Measurements from ENCODE around the gene FBXO17. TPM values are rescaled to one million over a fixed set of nuclear protein-coding genes. Genes with fewer than 3 reads are reported as not detected.
"Not testable (repeated sequence)": the region's sequence is repeated elsewhere in the genome, so short reads cannot be mapped to it uniquely, and the experiment has no call there.

The FBXO17 gene
- total and polyA plus RNA-seq, 4 donors, result 7.7 to 20.8 (median 15.6) TPM

DNA sequence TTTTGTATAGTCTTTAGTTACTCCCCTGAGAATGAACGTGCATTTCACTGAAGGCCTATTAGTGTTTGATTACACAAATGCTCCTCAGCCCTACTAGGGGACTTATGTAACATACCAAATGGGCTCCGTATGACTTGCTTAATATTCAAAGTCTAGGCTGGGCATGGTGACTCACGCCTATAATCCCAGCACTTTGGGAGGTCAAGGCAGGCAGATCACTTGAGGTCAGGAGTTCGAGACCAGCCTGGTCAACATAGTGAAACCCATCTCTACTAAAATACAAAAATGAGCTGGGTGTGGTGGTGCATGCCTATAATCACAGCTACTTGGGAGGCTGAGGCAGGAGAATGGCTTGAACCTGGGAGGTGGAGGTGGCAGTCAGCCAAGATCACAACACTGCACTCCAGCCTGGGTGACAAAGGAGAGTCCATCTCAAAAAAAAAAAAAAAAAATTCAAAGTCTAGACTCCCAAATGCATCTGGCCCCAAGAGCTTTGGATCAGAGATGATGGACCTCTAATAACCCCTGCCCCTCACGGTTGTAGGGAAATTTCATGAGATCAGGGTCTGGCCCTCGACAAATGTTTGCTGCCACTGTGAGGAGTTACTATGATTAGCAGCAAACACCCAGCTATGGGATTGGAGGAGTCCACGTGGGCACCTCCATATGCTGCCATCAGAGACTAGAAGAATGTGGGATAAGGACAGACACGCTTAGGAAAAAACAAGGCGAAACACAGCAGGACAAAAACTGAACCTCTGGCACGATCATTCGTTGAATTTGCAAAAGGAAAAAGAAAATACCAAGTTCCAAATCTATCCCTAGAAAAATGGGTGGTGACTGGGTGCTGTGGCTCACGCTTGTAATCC, 4.6 kb downstream of the FBXO17 start:
- no peaks in the 10 kb centered on the region for H3K36me3 ChIP-seq (ENCODE audit: control insufficient read depth, insufficient read depth, low read length)
- H3K9me3 ChIP-seq (ENCODE audit: control insufficient read depth, insufficient read depth, low read length), result no peaks in the 10 kb centered on the region
- no peaks in the 10 kb centered on the region for H3K27me3 ChIP-seq (ENCODE audit: control insufficient read depth, insufficient read depth, low read length)
- no peak overlapping the region for H3K27ac ChIP-seq (ENCODE audit: low read depth, low read length)
- H3K4me1 ChIP-seq (ENCODE audit: control insufficient read depth, insufficient read depth, low read length), result peaks cover 7% of the 10 kb centered on the region
- 84% methylated on average over 11 of the region's 12 CpGs for WGBS (ENCODE audit: insufficient coverage)
- no peak overlapping the region for H3K4me3 ChIP-seq (ENCODE audit: low read depth, low read length)
- DNase-seq (ENCODE audit: low read depth in 4 of 6, low spot score in 6 of 6), result no peak

- not testable (repeated sequence) for DNase-seq (ENCODE audit: low read depth in 4 of 6, low spot score in 6 of 6); H3K27me3 ChIP-seq (ENCODE audit: control insufficient read depth, insufficient read depth, low read length); H3K27ac ChIP-seq (ENCODE audit: low read depth, low read length); H3K36me3 ChIP-seq (ENCODE audit: control insufficient read depth, insufficient read depth, low read length); H3K9me3 ChIP-seq (ENCODE audit: control insufficient read depth, insufficient read depth, low read length); H3K4me3 ChIP-seq (ENCODE audit: low read depth, low read length)
- WGBS (ENCODE audit: insufficient coverage), result 89% methylated on average over 1 of the region's 5 CpGs
- H3K4me1 ChIP-seq (ENCODE audit: control insufficient read depth, insufficient read depth, low read length), result peaks cover 12% of the 10 kb centered on the region
These were observed 9.4 kb downstream of the FBXO17 start for GRCh38 chr19:38966149-38966548.

GRCh38 chr19:38964738-38965137, 10.8 kb downstream of the FBXO17 start:
- no peaks in the 10 kb centered on the region for H3K36me3 ChIP-seq (ENCODE audit: control insufficient read depth, insufficient read depth, low read length)
- H3K9me3 ChIP-seq (ENCODE audit: control insufficient read depth, insufficient read depth, low read length), result no peaks in the 10 kb centered on the region
- H3K27ac ChIP-seq (ENCODE audit: low read depth, low read length), result no peak overlapping the region
- H3K4me1 ChIP-seq (ENCODE audit: control insufficient read depth, insufficient read depth, low read length), result peaks cover 12% of the 10 kb centered on the region
- DNase-seq (ENCODE audit: low read depth in 4 of 6, low spot score in 6 of 6), result no peak
- H3K27me3 ChIP-seq (ENCODE audit: control insufficient read depth, insufficient read depth, low read length), result no peaks in the 10 kb centered on the region
- no peak overlapping the region for H3K4me3 ChIP-seq (ENCODE audit: low read depth, low read length)
- no CpG with 5 or more reads among the region's 2 CpGs for WGBS (ENCODE audit: insufficient coverage)

GRCh38 chr19:38959618-38960017, 15.9 kb downstream of the FBXO17 start:
- peaks cover 12% of the 10 kb centered on the region for H3K4me1 ChIP-seq (ENCODE audit: control insufficient read depth, insufficient read depth, low read length)
- no peaks in the 10 kb centered on the region for H3K36me3 ChIP-seq (ENCODE audit: control insufficient read depth, insufficient read depth, low read length)
- no peak overlapping the region for H3K27ac ChIP-seq (ENCODE audit: low read depth, low read length)
- H3K9me3 ChIP-seq (ENCODE audit: control insufficient read depth, insufficient read depth, low read length), result no peaks in the 10 kb centered on the region
- no peaks in the 10 kb centered on the region for H3K27me3 ChIP-seq (ENCODE audit: control insufficient read depth, insufficient read depth, low read length)
- no peak overlapping the region for H3K4me3 ChIP-seq (ENCODE audit: low read depth, low read length)
- WGBS (ENCODE audit: insufficient coverage), result 100% methylated on average over 1 of the region's 5 CpGs
- DNase-seq (ENCODE audit: low read depth in 4 of 6, low spot score in 6 of 6), result no peak

DNA sequence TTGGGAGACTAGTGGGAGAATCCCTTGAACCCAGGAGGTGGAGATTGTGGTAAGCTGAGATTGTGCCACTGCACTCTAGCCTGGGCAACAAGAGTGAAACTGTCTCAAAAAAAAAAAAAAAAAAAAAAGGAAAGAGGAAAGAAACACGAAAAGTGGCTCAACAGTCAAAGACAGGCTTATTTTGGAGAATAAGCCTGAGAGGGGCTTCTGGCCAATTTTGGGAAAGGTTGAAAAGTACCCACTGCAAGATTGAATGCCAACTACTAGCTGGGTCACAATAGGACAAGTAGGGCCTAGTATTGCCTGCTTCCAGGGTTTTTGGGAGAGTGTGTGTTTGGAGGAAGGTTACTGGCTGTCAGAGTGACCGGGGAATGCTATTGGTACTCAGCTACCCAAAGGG, 17.2 kb downstream of the FBXO17 start:
- no peaks in the 10 kb centered on the region for H3K27me3 ChIP-seq (ENCODE audit: control insufficient read depth, insufficient read depth, low read length)
- WGBS (ENCODE audit: insufficient coverage), result no CpG with 5 or more reads among the region's 2 CpGs
- no peak for DNase-seq (ENCODE audit: low read depth in 4 of 6, low spot score in 6 of 6)
- no peak overlapping the region for H3K27ac ChIP-seq (ENCODE audit: low read depth, low read length)
- peaks cover 12% of the 10 kb centered on the region for H3K4me1 ChIP-seq (ENCODE audit: control insufficient read depth, insufficient read depth, low read length)
- H3K4me3 ChIP-seq (ENCODE audit: low read depth, low read length), result no peak overlapping the region
- H3K9me3 ChIP-seq (ENCODE audit: control insufficient read depth, insufficient read depth, low read length), result no peaks in the 10 kb centered on the region
- H3K36me3 ChIP-seq (ENCODE audit: control insufficient read depth, insufficient read depth, low read length), result no peaks in the 10 kb centered on the region

GRCh38 chr19:38956264-38956663, 19.3 kb downstream of the FBXO17 start:
- H3K4me1 ChIP-seq (ENCODE audit: control insufficient read depth, insufficient read depth, low read length), result no peaks in the 10 kb centered on the region
- 63% methylated on average over 1 of the region's 2 CpGs for WGBS (ENCODE audit: insufficient coverage)
- no peaks in the 10 kb centered on the region for H3K9me3 ChIP-seq (ENCODE audit: control insufficient read depth, insufficient read depth, low read length)
- no peaks in the 10 kb centered on the region for H3K27me3 ChIP-seq (ENCODE audit: control insufficient read depth, insufficient read depth, low read length)
- H3K4me3 ChIP-seq (ENCODE audit: low read depth, low read length), result no peak overlapping the region
- DNase-seq (ENCODE audit: low read depth in 4 of 6, low spot score in 6 of 6), result peak in 1 of 6 donors; percentile 18
- no peak overlapping the region for H3K27ac ChIP-seq (ENCODE audit: low read depth, low read length)
- no peaks in the 10 kb centered on the region for H3K36me3 ChIP-seq (ENCODE audit: control insufficient read depth, insufficient read depth, low read length)

GRCh38 chr19:38953677-38954076, 21.9 kb downstream of the FBXO17 start:
- no peaks in the 10 kb centered on the region for H3K27me3 ChIP-seq (ENCODE audit: control insufficient read depth, insufficient read depth, low read length)
- no peak for DNase-seq (ENCODE audit: low read depth in 4 of 6, low spot score in 6 of 6)
- peaks cover 12% of the 10 kb centered on the region for H3K4me1 ChIP-seq (ENCODE audit: control insufficient read depth, insufficient read depth, low read length)
- 74% methylated on average over 4 of the region's 4 CpGs for WGBS (ENCODE audit: insufficient coverage)
- no peak overlapping the region for H3K27ac ChIP-seq (ENCODE audit: low read depth, low read length)
- no peak overlapping the region for H3K4me3 ChIP-seq (ENCODE audit: low read depth, low read length)
- H3K9me3 ChIP-seq (ENCODE audit: control insufficient read depth, insufficient read depth, low read length), result no peaks in the 10 kb centered on the region
- H3K36me3 ChIP-seq (ENCODE audit: control insufficient read depth, insufficient read depth, low read length), result no peaks in the 10 kb centered on the region

GRCh38 chr19:38952395-38953165, 23.0 kb downstream of the FBXO17 start:
- no peak overlapping the region for H3K27ac ChIP-seq (ENCODE audit: low read depth, low read length)

GRCh38 chr19:38951187-38951586, 24.4 kb downstream of the FBXO17 start:
- peaks cover 12% of the 10 kb centered on the region for H3K4me1 ChIP-seq (ENCODE audit: control insufficient read depth, insufficient read depth, low read length)
- DNase-seq (ENCODE audit: low read depth in 4 of 6, low spot score in 6 of 6), result no peak
- H3K27me3 ChIP-seq (ENCODE audit: control insufficient read depth, insufficient read depth, low read length), result no peaks in the 10 kb centered on the region
- peaks cover 6% of the 10 kb centered on the region for H3K36me3 ChIP-seq (ENCODE audit: control insufficient read depth, insufficient read depth, low read length)
- H3K27ac ChIP-seq (ENCODE audit: low read depth, low read length), result no peak overlapping the region
- H3K4me3 ChIP-seq (ENCODE audit: low read depth, low read length), result no peak overlapping the region
- H3K9me3 ChIP-seq (ENCODE audit: control insufficient read depth, insufficient read depth, low read length), result no peaks in the 10 kb centered on the region
- no CpG with 5 or more reads among the region's 3 CpGs for WGBS (ENCODE audit: insufficient coverage)

More at GRCh38 chr19:38952395-38953165, 23.0 kb downstream of the FBXO17 start:
- H3K4me3 ChIP-seq (ENCODE audit: low read depth, low read length), result no peak overlapping the region
- H3K27me3 ChIP-seq (ENCODE audit: control insufficient read depth, insufficient read depth, low read length), result no peaks in the 10 kb centered on the region
- H3K9me3 ChIP-seq (ENCODE audit: control insufficient read depth, insufficient read depth, low read length), result no peaks in the 10 kb centered on the region
- H3K36me3 ChIP-seq (ENCODE audit: control insufficient read depth, insufficient read depth, low read length), result no peaks in the 10 kb centered on the region
- peak in 2 of 6 donors; percentile 40 to 61 for DNase-seq (ENCODE audit: low read depth in 4 of 6, low spot score in 6 of 6)
- 63% methylated on average over 11 of the region's 13 CpGs for WGBS (ENCODE audit: insufficient coverage)
- H3K4me1 ChIP-seq (ENCODE audit: control insufficient read depth, insufficient read depth, low read length), result peaks cover 12% of the 10 kb centered on the region
